Right lobe of liver (tissue), 4 donors: ENCODE measurements around the gene SH3TC1.

Experiments used
- POLR2A ChIP-seq: fragments of 450-650 bp; IDR thresholded peaks from one replicate; pipeline ENCODE4 v1.6.1; 2017; ENCODE audit warnings: antibody characterized with exemption, mild to moderate bottlenecking
- TF ChIP-seq, protein P1 (sequence below), 4 donors: fragments of 200-600 bp in 3 of 4; fragments of 450-650 bp in 1 of 4; IDR thresholded peaks; one replicate each; pipeline versions ENCODE4 v1.5.1 to v1.8.0; 2016 to 2022; ENCODE audit warnings: antibody characterized with exemption in 4 of 4, mild to moderate bottlenecking in 2 of 4
- donor health status: DM: no; HTN: no; CAD: no.
- donor health status: DM: no; HTN: no; CAD: no.
- donor health status: DM: no; HTN: yes; CAD: no.

DNA sequence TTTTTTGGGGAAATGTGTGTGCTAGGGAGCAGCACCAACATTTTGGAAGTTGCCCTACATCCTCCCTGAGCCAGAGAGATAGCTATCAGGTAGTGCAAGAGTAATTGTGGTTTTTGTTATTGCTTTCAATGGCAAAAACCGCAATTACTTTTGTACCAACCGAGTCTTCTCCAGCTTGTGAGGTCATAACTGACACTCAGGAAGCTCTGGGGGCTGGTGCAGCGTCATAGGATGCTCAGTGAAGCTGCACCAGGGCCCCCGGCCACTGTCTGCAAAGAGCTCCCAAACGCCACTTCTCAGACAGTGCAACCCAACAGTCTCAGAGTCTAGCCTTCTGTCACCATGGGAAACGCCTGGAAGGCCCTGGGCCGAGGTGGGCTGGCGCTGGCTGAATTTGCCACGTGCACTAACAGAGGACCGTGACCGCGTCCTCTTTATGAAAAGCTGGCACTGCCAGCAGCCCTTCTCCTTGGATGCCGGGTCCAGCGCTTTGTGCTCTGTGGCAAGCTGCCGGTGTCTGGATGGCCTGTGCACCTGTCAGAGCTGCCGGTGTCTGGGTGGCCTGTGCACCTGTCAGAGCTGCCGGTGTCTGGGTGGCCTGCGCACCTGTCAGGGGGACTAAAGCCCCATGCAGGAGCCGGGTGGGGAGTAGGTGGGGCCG is 19.4 kb downstream of the SH3TC1 start:
- TF ChIP-seq, protein P1, sequence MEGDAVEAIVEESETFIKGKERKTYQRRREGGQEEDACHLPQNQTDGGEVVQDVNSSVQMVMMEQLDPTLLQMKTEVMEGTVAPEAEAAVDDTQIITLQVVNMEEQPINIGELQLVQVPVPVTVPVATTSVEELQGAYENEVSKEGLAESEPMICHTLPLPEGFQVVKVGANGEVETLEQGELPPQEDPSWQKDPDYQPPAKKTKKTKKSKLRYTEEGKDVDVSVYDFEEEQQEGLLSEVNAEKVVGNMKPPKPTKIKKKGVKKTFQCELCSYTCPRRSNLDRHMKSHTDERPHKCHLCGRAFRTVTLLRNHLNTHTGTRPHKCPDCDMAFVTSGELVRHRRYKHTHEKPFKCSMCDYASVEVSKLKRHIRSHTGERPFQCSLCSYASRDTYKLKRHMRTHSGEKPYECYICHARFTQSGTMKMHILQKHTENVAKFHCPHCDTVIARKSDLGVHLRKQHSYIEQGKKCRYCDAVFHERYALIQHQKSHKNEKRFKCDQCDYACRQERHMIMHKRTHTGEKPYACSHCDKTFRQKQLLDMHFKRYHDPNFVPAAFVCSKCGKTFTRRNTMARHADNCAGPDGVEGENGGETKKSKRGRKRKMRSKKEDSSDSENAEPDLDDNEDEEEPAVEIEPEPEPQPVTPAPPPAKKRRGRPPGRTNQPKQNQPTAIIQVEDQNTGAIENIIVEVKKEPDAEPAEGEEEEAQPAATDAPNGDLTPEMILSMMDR (IDR thresholded peaks at IDR 0.05): no peak
- no peak for TF ChIP-seq POLR2A
